ENCODE measurements around the gene RAPGEF4. TPM values are rescaled to one million over a fixed set of nuclear protein-coding genes. Genes with fewer than 3 reads are reported as not detected.
A peak's percentile ranks its signal among the peaks of the same experiment; 100 is the strongest.

The RAPGEF4 gene
- polyA plus RNA-seq, 1 experiment: 1.3 TPM

DNA sequence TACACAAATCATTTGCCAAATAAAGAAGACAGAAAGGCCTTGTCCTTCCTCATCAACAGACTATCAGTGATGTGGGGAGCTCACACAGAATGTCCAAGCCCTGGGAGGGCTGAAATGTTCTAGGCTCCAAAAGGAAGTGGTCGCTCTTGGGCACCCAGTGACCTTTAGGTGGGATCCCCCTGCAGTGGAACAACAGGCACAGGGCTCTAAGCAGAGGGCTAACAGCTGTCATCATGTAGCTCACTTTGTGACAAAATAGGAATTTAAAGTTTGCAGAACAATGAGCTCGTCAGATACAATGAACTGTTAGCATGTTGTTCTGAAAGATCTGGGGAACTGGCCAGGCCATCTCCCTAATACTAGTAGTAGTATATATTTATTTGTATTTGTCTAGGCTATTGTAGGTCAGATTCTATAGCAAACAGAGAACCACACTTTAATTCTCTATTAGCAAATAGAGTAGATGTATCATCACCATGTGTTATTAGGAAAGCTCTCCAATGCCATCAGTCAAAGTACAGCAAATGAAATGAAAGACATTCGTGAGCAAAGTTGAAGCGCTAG lies 188.5 kb downstream of the RAPGEF4 start:
- no peaks in the 10 kb centered on the region for H3K9me3 ChIP-seq (ENCODE audit: control insufficient read depth, insufficient read depth, low read length)
- no peak overlapping the region for H3K4me3 ChIP-seq (ENCODE audit: low read depth, low read length)
- H3K27ac ChIP-seq (ENCODE audit: low read depth, low read length): no peak overlapping the region
- TF ChIP-seq CTCF (IDR thresholded peaks at IDR 0.05; ENCODE audit: low read depth, low read length): no peak
- CTCF ChIA-PET: interaction anchor here (4.8 kb wide), 2 partner anchors 8 to 118 kb away, joined by 18 to 51 read pairs; no protein-coding TSS in a partner anchor
- POLR2A ChIA-PET: no interaction called here
- DNase-seq (ENCODE audit: low read depth, low spot score): no peak
- no peaks in the 10 kb centered on the region for H3K27me3 ChIP-seq (ENCODE audit: control insufficient read depth, insufficient read depth, low read length)

DNA sequence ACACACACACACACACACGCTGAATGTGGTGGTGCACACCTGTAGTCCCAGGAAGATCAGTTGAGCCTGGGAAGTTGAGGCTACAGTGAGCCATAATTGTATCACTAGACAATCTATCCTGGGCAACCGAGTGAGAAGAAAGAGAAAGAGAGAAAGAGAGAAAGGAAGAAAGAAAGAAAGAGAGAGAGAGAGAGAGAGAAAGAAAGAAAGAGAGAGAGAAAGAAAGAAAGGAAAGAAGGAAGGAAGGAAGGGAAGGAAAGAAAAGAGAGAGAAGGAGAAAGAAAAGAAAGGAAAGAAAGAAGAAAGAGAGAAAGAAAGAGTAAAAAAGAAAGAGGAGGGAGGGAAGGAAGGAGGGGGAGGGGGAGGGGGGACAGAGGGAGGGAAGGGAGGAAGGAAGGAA lies 190.0 kb downstream of the RAPGEF4 start:
- CTCF ChIA-PET: interaction anchor here (1.6 to 4.8 kb wide), 2 partner anchors 112 to 119 kb away, joined by 12 to 18 read pairs; no protein-coding TSS in a partner anchor
- no peak for DNase-seq (ENCODE audit: low read depth, low spot score)
- Histone ChIP-seq H3K9me3 (ENCODE audit: control insufficient read depth, insufficient read depth, low read length) (no peaks in the 10 kb centered on the region), H3K27me3 (ENCODE audit: control insufficient read depth, insufficient read depth, low read length) (no peaks in the 10 kb centered on the region), H3K27ac (ENCODE audit: low read depth, low read length) (no peak overlapping the region), H3K4me3 (ENCODE audit: low read depth, low read length) (no peak overlapping the region)
- POLR2A ChIA-PET: no interaction called here
- TF ChIP-seq CTCF (IDR thresholded peaks at IDR 0.05; ENCODE audit: low read depth, low read length): no peak

DNA sequence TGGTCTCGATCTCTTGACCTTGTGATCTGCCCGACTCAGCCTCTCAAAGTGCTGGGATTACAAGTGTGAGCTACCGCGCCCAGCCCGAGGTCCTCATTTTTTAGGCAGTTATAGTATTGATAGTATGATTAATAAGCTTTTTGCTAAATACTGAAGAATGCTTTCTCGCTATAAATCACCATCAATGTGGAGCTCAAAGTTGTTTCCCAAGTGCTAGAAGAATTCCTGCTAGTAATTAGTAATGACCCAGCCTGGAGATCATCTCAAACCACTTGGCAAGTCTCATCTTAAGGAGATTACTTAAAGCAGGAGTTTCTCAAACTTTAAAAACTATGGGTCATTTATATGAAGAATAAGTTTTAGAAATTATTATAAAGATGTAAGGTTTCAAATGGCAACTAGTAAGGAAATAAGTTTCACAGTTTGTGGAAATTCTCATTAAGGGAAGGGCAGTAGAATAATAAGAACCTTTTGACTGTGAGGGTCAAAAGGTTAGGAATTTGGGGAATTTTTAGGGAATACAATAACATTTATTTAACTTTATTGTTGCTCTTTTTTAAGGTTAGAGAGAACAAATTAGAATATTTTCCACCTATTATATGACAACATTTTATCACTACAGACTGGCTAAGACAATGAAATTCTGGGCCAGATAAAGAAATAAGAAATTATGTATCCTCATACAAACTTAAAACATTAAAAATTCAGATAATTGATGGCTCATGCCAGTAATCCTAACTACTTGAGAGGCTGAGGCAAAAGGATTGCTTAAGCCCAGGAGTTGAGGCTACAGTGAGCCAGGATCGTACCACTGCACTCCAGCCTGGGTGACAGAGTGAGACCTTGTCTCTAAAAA lies 191.4 kb downstream of the RAPGEF4 start:
- Histone ChIP-seq H3K27ac (ENCODE audit: low read depth, low read length) (no peak overlapping the region), H3K27me3 (ENCODE audit: control insufficient read depth, insufficient read depth, low read length) (no peaks in the 10 kb centered on the region), H3K9me3 (ENCODE audit: control insufficient read depth, insufficient read depth, low read length) (no peaks in the 10 kb centered on the region), H3K4me3 (ENCODE audit: low read depth, low read length) (no peak overlapping the region)
- no peak for DNase-seq (ENCODE audit: low read depth, low spot score)
- POLR2A ChIA-PET: no interaction called here
- CTCF ChIA-PET: interaction anchor here (0.8 to 4.8 kb wide), 3 partner anchors 69 to 121 kb away, joined by 3 to 18 read pairs (median 12); no protein-coding TSS in a partner anchor
- TF ChIP-seq CTCF (IDR thresholded peaks at IDR 0.05; ENCODE audit: low read depth, low read length): no peak

DNA sequence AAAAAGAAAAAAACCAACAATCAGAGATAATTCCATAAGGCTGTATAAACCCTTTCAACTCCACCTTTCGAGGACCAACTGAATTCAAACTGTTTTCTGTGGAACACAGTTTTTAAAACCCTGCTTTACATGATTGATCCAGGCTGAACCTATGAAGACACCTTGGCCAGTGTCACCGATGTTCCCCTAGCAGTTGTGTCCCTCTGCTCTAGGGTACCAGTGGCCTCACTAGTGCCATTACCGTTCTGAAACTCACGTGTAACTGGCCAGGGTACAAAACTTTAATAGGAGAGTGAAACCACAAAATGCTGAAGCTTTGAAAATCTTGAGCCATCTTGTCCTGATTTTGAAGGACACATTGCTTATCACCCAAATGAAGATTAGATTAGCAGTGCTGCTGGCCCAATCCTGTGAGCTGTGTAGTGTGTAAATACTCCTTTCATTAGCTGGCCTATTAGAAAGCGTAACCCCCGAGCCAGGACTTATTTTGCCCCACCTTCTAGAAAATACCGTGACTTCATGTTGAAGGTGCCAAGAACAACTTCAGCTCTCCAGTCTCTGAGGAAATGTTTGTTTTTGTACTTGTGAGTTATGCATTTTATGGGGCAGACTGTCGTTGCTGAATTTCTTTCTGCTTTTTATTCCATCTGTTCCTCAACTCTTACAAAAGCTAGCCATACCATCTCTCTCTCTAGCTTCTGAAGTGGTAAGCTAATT lies 192.2 kb downstream of the RAPGEF4 start:
- H3K4me3 ChIP-seq (ENCODE audit: low read depth, low read length): no peak overlapping the region
- CTCF ChIA-PET: interaction anchor here (0.7 to 6.5 kb wide), 5 partner anchors 96 to 283 kb away, joined by 3 to 187 read pairs (median 4); no protein-coding TSS in a partner anchor
- TF ChIP-seq CTCF (IDR thresholded peaks at IDR 0.05; ENCODE audit: low read depth, low read length): no peak
- no peaks in the 10 kb centered on the region for H3K9me3 ChIP-seq (ENCODE audit: control insufficient read depth, insufficient read depth, low read length)
- peak overlapping the region; percentile 34 for H3K27ac ChIP-seq (ENCODE audit: low read depth, low read length)
- POLR2A ChIA-PET: interaction anchor here (0.6 kb wide), 1 partner anchor 83 kb away, joined by 3 read pairs; no protein-coding TSS in a partner anchor
- no peak for DNase-seq (ENCODE audit: low read depth, low spot score)
- no peaks in the 10 kb centered on the region for H3K27me3 ChIP-seq (ENCODE audit: control insufficient read depth, insufficient read depth, low read length)
